Measurements from ENCODE around the gene QRFP.

GRCh38 chr9:130922893-130923610 lies 26.4 kb upstream of the QRFP start:
- TF ChIP-seq ATF3 (IDR thresholded peaks at IDR 0.05) (no peak), CTCF (IDR thresholded peaks at IDR 0.05; ENCODE audit: low read depth, low read length, missing input control) (no peak), SP1 (IDR thresholded peaks at IDR 0.05) (no peak), NR2F2 (IDR thresholded peaks at IDR 0.05) (no peak), REST (IDR thresholded peaks at IDR 0.05) (no peak), JUND (IDR thresholded peaks at IDR 0.05) (no peak), YY1 (IDR thresholded peaks at IDR 0.05) (no peak), MAX (IDR thresholded peaks at IDR 0.05) (no peak)

All from liver (tissue), 3 donors.